ENCODE measurements around the gene ZDHHC13. TPM values are rescaled to one million over a fixed set of nuclear protein-coding genes. Genes with fewer than 3 reads are reported as not detected.

Gene ZDHHC13
- total RNA-seq: 7.8 and 11.8 TPM in 2 replicates

GRCh38 chr11:19116971-19117759 lies at the start of gene ZDHHC13:
Gene ZDHHC13, plus strand, starts transcription at chr11:19117168. Its CDS starts 82 bp downstream, at chr11:19117250.

GRCh38 chr11:19201737-19202605 lies 85.0 kb downstream of the ZDHHC13 start, which contains the start of gene CSRP3:
Gene CSRP3, minus strand, starts transcription at chr11:19201983. Its CDS starts 9,535 bp downstream, at chr11:19192448.

Other genes starting within 250 kb of the ZDHHC13 start
- not detected in 2 replicates for gene MRGPRX1, start 177.8 kb upstream of the ZDHHC13 start, total RNA-seq
- not detected in 2 replicates for gene MRGPRX2, start 56.5 kb upstream of the ZDHHC13 start, total RNA-seq
- not detected in 2 replicates for gene CSRP3, start 84.8 kb downstream of the ZDHHC13 start, total RNA-seq
- gene E2F8, start 123.8 kb downstream of the ZDHHC13 start, total RNA-seq: 1.6 and 2.7 TPM in 2 replicates

Data from epithelial cell of alveolus of lung (primary cell).